PC-3 (cell line): Measurements from ENCODE around the gene ESYT1. TPM values are rescaled to one million over a fixed set of nuclear protein-coding genes. Genes with fewer than 3 reads are reported as not detected.

Source experiments
- ATAC-seq: fragments of 200-7000 bp; cut with Tn5 transposase; 2 replicates; pipeline ENCODE4 v1.9.1; 2020; ENCODE audit warnings: mild to moderate bottlenecking, moderate library complexity
- BruUV-seq: library from RNA; stranded (reverse); fragments of 400-500 nt; replicated peaks from 2 replicates; lab custom pipeline; 2021; lab: Mats Ljungman, UMichigan
- CTCF ChIA-PET: fragments of 300-600 bp; sonication (Branson Sonifier 250); formaldehyde crosslinking; loops from one replicate; lab custom pipeline; 2022; ENCODE audit warnings: antibody characterized with exemption; lab: Charles Lee
- POLR2A ChIA-PET: fragments of 300-600 bp; sonication (Branson Sonifier 250); formaldehyde crosslinking; loops from one replicate; lab custom pipeline; 2022; ENCODE audit warnings: antibody characterized with exemption; ENCODE audit not compliant: unreplicated experiment; lab: Charles Lee
- DNase-seq: peaks from one replicate; pipeline ENCODE4 v3.0.0-alpha.2; 2015
- H2AFZ ChIP-seq: fragments of 300-600 bp; sonication (generic); 2 replicates; pipeline ENCODE4 v1.6.0; 2016; ENCODE audit warnings: antibody characterized with exemption, low read length
- H3F3A ChIP-seq: fragments of 300-600 bp; sonication (generic); one replicate; pipeline ENCODE4 v1.6.0; 2017; ENCODE audit warnings: antibody characterized with exemption, low read length, control low read depth, mild to moderate bottlenecking; ENCODE audit not compliant: unreplicated experiment
- H3K27ac ChIP-seq: fragments of 300-600 bp; sonication (generic); 2 replicates; pipeline ENCODE4 v1.5.1; 2016; ENCODE audit warnings: mild to moderate bottlenecking, low read length
- H3K27me3 ChIP-seq: fragments of 300-600 bp; sonication (generic); 2 replicates; pipeline ENCODE4 v1.6.1; 2016; ENCODE audit warnings: low read length, mixed read lengths
- H3K36me3 ChIP-seq: fragments of 300-600 bp; sonication (generic); 2 replicates; pipeline ENCODE4 v1.6.1; 2016; ENCODE audit warnings: low read depth, mixed run types, low read length, mixed read lengths
- H3K4me1 ChIP-seq: fragments of 300-600 bp; sonication (generic); 2 replicates; pipeline ENCODE4 v1.5.1; 2016; ENCODE audit warnings: low read length; ENCODE audit not compliant: insufficient read depth
- H3K4me2 ChIP-seq: fragments of 300-600 bp; sonication (generic); 2 replicates; pipeline ENCODE4 v1.6.0; 2016; ENCODE audit warnings: low read length
- H3K4me3 ChIP-seq: fragments of 300-600 bp; sonication (generic); 2 replicates; pipeline ENCODE4 v1.5.1; 2016; ENCODE audit warnings: mild to moderate bottlenecking, low read length, mixed read lengths
- H3K79me2 ChIP-seq: fragments of 300-600 bp; sonication (generic); 2 replicates; pipeline ENCODE4 v1.6.1; 2017; ENCODE audit warnings: low read length, mixed read lengths
- H3K9ac ChIP-seq: fragments of 300-600 bp; sonication (generic); 2 replicates; pipeline ENCODE4 v1.6.0; 2016; ENCODE audit warnings: mild to moderate bottlenecking, low read length
- H3K9me2 ChIP-seq: fragments of 300-600 bp; sonication (generic); replicated peaks from 2 replicates; pipeline ENCODE4 v1.6.1; 2016; ENCODE audit warnings: mixed run types, low read length, mixed read lengths
- H3K9me3 ChIP-seq: fragments of 300-600 bp; sonication (generic); 2 replicates; pipeline ENCODE4 v1.6.1; 2016; ENCODE audit warnings: low read length, mixed read lengths
- H4K20me1 ChIP-seq: fragments of 300-600 bp; sonication (generic); 2 replicates; pipeline ENCODE4 v1.6.1; 2016; ENCODE audit warnings: low read length, mixed read lengths
- CTCF ChIP-seq: fragments of 300-600 bp; sonication (generic); conservative IDR thresholded peaks from 2 replicates; pipeline ENCODE4 v1.5.1; 2017; ENCODE audit warnings: antibody characterized with exemption, low read depth, mild to moderate bottlenecking, low read length
- EZH2 ChIP-seq: fragments of 300-600 bp; sonication (generic); IDR thresholded peaks from one replicate; pipeline ENCODE4 v1.6.1; 2017; ENCODE audit warnings: antibody characterized with exemption, mild to moderate bottlenecking, low read length; ENCODE audit not compliant: unreplicated experiment
- EZH2phosphoT487 ChIP-seq: fragments of 300-600 bp; sonication (generic); IDR thresholded peaks from 2 replicates; pipeline ENCODE4 v1.6.1; 2018; ENCODE audit warnings: mild to moderate bottlenecking, antibody characterized with exemption, low read length, borderline replicate concordance
- intact Hi-C: fragments of 100-400 bp; cut with micrococcal nuclease; formaldehyde crosslinking; loops from 2 replicates; pipeline ENCODE4 v1.9.0; 2023
- total RNA-seq: library from RNA; depleted of rRNA; stranded (reverse); fragments of >200 nt; gene quantifications from 2 replicates; pipeline ENCODE4 v1.2.3, GENCODE V29; 2014

The ESYT1 gene
- total RNA-seq, 1 experiment from 2014 or later, result 120 TPM

- Histone ChIP-seq H3K9me3 (no peaks in the 10 kb centered on the region), H3K9me2 (no peaks in the 10 kb centered on the region), H3F3A (peaks cover 8% of the 10 kb centered on the region), H3K4me2 (peak within 1 kb of the TSS; percentile 94), H3K9ac (peak within 1 kb of the TSS; percentile 99), H3K79me2 (peaks cover 33% of the 10 kb centered on the region), H4K20me1 (no peaks in the 10 kb centered on the region), H3K36me3 (peaks cover 13% of the 10 kb centered on the region), H3K27ac (peak within 1 kb of the TSS; percentile 90), H3K4me3 (peak within 1 kb of the TSS; percentile 96), H3K4me1 (peaks cover 27% of the 10 kb centered on the region), H2AFZ (peak within 1 kb of the TSS; percentile 82), H3K27me3 (no peaks in the 10 kb centered on the region)
- ChIA-PET CTCF (interaction anchor here (0.5 to 2.9 kb wide), 9 partner anchors 10 to 1910 kb away, joined by 3 to 37 read pairs (median 5); partner anchors contain the start of genes ESYT1, MYL6, PA2G4 and SMARCC2), POLR2A (interaction anchor here (0.6 to 1.4 kb wide), 6 partner anchors 10 to 607 kb away, joined by 3 to 14 read pairs (median 6); partner anchors contain the start of genes ESYT1, PA2G4 and SMARCC2)
- intact Hi-C loops, result loop anchor here (5.0 kb wide), 3 partner anchors 39 to 71 kb away; partner anchors contain the start of gene MYL6
- DNase-seq (peak; percentile 100), ATAC-seq (peak; percentile 77)
- BruUV-seq, result no TSS peak
- TF ChIP-seq CTCF (peak; percentile 51), EZH2 (no peak)
Observed at GRCh38 chr12:56117778-56118687, 10.0 kb upstream of the ESYT1 start, which contains the start of gene ZC3H10. TSS of gene ZC3H10 (plus strand) at chr12:56118266. CDS start at chr12:56120563, 2,297 bp downstream.

DNA sequence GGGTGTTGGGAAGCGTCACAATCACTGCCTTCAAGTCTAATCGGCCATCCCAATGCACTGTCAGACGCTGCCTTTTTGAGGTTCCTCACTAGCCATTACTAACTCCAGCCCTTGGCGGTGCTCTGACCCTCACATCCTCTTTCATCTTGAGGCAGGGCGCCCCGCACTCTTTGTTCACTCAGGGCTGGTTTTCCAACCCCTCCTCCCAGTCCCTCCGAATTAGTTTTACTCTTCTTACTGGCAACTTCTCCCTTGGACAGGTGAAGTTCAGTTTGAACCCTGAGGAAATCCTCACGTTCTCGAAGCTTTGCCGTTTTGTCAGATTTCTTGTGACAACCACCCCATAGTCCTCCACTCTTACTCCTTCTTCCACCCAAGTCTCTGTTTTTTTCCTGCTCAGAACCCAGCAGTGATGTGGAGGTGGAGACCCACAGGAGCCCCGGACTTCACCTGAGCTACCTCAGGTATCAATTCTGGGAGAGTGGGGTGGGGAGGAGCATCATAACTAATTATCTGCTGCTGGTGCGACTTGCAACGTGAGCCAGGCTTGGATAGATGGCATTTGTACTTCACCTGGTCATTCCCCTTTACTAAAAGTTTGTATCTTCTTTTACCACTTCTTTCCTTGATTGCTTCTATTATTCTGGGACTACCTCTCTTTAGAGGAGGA is 9.2 kb upstream of the ESYT1 start:
- Histone ChIP-seq H3K27me3 (no peaks in the 10 kb centered on the region), H3K9me2 (no peaks in the 10 kb centered on the region), H3K36me3 (peaks cover 5% of the 10 kb centered on the region), H3K4me1 (peaks cover 28% of the 10 kb centered on the region), H3K9me3 (no peaks in the 10 kb centered on the region), H3K9ac (peak overlapping the region; percentile 78), H2AFZ (peak overlapping the region; percentile 82), H3K4me3 (peak overlapping the region; percentile 96), H4K20me1 (no peaks in the 10 kb centered on the region), H3K79me2 (peaks cover 33% of the 10 kb centered on the region), H3F3A (peaks cover 8% of the 10 kb centered on the region), H3K27ac (peak overlapping the region; percentile 57), H3K4me2 (peak overlapping the region; percentile 94)
- no peak for TF ChIP-seq EZH2phosphoT487
- TF ChIP-seq CTCF, result no peak
- TF ChIP-seq EZH2, result no peak
- no TSS peak for BruUV-seq
- ChIA-PET CTCF (interaction anchor here (0.5 to 2.9 kb wide), 7 partner anchors 9 to 1911 kb away, joined by 3 to 37 read pairs (median 7); partner anchors contain the start of genes ESYT1, MYL6, PA2G4 and SMARCC2), POLR2A (interaction anchor here (0.5 to 1.4 kb wide), 6 partner anchors 9 to 607 kb away, joined by 3 to 14 read pairs (median 6); partner anchors contain the start of genes ESYT1, PA2G4 and SMARCC2)
- DNase-seq, result no peak
- peak; percentile 3 for ATAC-seq
- intact Hi-C loops, result loop anchor here (1.0 to 5.0 kb wide), 5 partner anchors 38 to 105 kb away; partner anchors contain the start of genes MYL6, NABP2 and SMARCC2
